Stimulated activated CD4-positive, alpha-beta T cell treated with anti-CD3 and anti-CD28 coated beads, Interleukin-1b, Interleukin-23, amount 100 ng/mL, for 4 hours (primary cell): ENCODE results near the gene RNF130.

Source experiments
- DNase-seq, 2 donors: peaks; one replicate each; pipeline ENCODE4 v3.0.0-alpha.2; 2020; ENCODE audit warnings: low read depth in 2 of 2

RNF130 gene, protein sequence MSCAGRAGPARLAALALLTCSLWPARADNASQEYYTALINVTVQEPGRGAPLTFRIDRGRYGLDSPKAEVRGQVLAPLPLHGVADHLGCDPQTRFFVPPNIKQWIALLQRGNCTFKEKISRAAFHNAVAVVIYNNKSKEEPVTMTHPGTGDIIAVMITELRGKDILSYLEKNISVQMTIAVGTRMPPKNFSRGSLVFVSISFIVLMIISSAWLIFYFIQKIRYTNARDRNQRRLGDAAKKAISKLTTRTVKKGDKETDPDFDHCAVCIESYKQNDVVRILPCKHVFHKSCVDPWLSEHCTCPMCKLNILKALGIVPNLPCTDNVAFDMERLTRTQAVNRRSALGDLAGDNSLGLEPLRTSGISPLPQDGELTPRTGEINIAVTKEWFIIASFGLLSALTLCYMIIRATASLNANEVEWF

DNA sequence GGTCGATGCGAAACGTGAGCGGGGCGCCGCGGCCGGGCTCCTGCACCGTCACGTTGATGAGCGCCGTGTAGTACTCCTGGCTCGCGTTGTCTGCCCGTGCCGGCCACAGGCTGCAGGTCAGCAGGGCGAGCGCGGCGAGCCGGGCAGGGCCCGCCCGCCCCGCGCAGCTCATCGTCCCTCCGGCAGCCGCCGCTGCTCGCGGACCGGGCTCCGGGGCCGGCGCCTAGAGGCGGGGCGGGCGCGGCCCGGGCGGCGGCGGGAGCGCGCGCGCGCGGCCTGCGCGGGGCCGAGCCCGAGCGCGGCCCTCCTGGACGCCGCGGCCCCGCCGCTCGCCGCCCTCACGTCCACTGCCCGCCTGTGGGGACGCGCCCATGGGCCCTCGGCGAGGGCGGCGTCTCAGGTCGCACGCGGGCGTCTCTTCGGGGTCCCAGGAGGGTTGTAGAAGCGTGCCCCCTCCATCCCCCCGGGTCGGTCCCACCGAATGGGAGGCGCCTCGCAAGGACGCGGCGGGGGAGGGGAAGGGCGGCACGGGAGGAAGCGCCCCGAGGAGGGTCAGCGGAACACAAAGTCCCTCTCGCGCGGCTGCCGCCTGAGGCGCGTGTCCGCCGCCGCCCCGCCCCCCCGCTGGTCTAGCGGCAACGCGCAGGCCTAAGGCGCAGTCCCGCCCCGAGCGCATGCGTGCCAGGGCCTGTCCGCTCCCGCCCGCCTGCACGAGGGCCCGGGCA, at the start of gene RNF130:
RNF130 (minus strand) TSS at position 229 of the 725 bp plus-strand sequence; CDS start at position 172, 57 bp downstream.
- peak; percentile 77 to 91 for DNase-seq

DNA sequence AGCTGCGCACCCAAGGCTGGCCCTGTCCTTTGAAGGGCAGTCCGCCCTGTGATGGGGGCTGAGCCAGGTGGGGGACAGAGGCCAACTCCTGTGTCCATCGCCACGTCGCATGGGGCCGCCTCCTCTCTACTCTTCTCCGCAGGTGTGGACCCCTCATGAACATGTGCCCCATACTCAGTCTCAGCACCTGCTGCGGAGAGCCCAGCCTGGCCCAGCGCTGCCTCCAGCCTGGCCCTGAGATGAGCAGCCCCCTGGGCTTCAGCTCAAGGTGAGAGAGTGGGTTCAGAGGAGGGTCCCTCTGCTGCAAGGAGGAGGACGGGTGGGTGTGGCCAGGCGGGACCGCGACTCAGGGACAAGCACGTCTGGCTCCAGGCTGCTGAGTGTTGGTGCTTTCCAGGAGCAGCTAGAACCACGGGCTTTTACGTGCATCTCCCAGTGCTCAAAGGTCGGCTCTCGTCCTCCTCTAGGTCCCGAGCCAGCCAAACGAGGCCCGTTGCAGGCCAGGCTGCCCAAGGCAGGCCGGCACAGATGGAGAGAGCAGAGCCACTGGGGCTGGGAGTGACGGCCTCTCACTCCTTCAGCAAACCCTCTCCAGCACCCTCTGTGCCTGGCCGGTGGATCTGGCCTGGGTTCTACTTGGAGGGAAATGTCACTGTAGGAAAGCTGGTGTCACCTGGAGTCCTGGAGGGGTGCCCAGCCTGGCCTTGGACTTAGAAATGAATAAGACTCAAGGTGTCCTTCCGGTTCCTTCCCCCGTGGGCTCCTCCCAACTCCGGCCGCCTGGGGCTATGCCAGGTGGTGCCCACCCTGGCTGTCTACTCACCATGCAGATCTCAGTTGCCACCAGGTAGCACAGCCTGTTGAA, 48.9 kb upstream of the RNF130 start:
- no peak for DNase-seq

DNA sequence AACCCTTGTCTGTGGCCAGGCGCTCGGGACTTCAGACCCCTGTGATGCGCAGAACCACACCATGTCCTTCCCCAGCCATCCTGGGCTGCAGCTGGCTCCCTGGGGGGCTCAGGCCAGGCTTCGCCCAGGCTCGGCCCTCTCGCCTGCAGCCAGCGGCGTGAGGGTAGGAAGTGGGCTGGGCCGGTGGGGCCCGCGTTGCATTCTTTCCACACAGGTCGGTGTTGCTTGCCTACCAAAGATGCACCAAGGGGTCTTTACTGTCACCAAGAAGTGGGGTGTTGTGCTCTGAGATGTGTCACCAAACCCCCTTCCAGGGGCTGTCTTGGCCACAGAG, 48.3 kb upstream of the RNF130 start:
- no peak for DNase-seq

DNA sequence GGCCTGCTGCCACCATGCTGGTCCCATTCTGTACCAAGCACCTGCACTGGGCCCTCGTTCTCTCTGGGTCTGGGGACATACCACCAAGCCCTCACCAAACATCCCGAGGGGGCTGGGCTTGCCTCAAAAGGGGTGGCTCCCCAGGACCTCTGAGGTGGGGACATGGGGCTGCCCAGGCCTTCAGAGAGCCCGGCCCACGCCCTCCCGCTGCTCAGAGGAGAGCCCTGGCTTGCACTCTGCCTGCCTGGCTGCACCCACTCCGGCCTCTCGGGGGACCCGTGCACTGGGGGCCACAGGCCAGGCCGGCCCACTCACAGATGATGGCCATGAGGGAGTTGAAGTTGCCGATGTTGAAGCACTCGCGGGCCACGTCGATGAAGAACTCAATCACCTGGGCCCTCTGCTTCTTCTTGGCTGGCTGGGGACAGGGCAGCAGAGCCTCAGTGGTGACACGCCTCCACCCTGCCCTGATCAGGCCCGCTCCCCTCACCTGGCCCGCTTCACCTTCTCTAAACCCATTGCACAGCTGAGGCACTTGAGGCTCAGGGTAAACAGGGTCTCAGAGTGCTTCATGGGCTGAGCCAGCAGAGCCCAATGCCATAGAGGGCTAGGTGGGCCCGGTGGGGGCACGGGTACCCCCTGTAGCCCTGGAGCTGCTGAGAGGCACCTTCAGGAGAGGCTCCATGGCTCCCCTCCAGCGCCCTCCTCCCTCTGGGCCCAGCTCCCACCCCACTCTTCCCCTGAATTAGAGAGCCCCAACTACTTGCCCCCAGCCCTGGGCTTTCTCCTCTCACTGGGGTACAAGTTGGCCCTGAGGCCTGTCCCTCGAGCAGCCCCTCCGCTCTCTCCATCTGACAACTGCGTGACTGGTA, 47.7 kb upstream of the RNF130 start:
- DNase-seq = no peak

DNA sequence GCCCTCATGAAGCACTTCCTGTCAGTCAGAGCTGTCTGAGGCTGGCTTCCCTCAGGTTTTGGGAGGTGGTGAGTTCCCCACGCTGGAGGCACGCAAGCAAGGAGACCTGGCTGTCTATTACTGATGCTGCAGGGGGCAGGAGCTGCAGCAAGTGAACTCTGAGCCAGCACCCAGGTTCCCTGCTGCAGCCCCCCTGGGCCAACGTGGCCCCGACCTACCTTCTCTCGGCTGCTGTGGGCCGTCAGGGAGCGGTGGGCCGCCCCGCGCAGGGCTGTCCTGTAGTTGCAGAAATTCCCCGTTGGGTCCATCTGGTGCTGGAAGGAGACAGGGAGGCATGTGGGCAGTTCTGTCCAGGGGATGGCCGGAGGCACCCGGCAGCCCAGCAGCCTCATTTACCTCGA, 46.8 kb upstream of the RNF130 start:
- DNase-seq = no peak

DNA sequence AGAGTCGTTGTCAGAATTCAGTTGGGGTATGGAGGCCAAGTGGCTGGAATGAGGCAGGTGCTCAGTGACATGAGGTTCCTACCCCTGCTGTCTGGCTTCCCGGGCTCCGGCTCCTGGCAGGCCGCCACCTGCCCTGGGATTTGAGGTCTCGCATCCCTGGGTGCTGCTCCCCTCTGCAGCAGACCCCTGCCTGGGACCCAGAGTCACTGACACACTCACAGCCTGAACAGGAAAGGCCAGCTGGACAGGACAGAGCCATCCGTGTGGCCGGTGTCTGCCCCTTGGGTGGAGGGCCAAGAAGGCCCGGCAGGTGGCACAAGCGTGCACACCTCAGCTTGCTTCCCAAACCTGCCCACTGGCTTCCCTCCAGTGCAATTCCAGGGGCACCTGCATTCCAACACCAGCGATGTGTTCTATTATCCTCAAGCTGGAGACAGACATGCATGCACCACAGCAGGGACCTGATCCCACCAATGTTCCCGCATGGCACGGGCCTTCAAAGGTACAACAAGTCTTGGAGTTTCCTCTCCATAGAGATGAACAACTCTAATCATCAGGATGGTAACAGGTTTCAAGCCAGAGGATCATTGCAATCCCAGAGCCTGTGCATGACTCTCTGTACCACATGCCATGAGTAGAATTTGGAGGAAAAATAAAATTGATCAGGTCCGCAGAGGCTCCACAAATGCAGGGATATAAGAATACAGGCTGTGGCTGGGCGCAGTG, 45.6 kb upstream of the RNF130 start:
- no peak for DNase-seq

DNA sequence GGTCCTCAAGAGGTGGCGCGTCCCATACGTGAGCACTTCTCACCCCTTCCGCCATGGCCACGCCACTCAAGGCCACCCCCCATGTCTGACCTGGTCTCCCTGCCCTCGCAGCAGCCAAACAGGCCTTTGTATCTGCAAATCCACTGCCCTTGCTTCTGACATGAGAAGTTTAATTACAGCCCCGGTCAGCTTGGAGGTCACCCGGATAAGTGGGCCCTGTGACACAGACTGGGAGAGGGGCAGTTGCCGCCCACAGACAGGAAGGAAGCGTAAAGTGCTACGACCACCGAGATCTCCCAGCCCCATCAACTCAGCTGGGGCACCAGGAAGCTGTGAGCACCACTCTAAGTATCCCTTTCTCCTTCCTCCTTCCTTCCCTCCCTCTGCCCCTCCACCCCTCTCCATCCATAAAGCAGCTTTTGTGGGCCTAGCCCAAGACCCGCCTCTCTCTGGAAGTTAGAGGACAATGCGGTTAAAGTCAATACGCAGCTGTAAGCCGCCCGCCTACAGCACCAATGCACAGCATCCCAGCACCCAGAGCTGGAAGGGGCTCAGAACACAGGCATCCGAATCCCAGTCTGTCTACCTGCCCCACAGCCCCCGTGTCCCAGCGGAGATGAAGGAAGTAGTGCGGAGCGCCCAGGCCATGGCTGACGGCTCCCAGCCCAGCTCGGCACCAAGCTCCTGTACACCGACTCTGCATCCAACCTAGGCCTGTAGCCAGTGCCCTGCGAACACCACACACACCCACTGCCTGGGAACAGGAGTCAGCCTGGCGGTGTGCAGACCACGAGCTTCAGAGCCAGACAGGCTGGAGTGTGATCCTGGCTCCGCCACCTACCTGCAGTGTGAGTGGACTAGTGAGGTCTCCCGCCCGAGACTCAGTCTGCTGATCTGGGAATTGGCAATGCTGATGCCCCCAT, 44.8 kb upstream of the RNF130 start:
- no peak for DNase-seq

DNA sequence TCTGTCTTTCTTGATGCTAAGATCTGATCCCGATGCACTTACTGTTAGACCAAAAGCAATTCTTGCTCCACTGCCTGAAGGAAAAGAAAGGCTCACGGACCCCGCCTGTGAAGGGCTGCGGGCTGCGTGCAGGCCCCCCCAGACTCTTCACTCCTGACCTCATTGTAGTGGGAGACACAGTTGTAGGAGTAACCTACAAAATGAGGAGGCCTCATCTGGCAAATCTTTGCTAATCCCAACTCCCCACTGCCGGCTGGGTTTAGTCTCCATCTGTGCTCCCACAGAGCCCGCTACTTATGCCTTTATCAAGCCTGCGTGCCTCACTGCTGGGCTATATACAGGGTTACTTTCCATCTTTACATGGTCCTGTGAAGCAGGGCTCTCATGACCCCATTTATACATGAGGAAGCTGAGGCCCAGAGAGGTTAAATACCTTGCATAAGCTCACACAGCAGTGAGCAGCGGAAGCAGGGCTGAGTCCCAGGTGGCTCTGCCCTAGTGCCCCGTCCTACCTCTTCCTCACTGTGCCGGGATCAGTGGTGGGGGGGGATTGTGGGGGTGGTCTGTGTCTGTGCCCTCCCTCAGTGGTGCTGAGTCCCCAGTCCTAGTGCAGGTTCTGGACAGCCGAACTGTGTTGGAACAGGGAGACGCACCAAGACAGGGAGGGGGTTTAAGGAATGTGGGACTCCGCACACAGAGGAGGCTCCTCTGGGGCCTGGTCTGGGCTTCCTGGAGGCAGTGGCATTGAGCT, 43.9 kb upstream of the RNF130 start:
- DNase-seq = no peak

DNA sequence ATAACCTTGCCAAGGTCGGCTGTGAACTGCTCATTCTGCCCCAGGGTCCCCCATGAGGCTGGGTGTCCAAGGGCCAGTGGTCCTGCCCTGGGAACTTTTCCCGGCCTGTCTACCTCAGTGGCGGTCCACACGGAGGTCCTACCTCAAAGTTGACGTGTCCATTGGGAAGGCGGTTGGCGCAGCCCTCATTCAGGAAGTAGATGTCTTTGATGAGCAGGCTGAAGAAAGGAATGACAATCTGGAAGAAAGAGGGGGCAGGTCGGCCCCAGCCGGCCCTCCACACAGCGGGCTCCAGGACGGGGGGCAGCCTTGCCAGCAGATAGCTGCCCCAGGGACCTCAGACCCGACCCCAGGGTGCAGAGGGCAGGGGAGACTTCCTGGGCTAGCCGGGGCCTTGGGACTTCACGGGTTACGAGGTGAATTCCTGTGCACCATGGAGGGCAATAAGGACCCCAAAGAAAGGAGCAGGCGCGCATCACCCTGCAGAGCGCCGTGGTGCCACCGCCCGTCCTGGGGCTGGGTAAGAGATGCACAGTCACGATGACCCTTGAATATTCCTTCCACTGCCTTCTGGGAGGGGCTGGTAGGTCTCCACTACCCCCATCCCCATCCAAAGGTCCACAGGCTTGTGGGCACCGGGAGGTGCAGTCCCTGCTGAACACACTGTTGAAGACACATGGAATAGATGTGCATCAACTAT, 42.9 kb upstream of the RNF130 start:
- DNase-seq = no peak

DNA sequence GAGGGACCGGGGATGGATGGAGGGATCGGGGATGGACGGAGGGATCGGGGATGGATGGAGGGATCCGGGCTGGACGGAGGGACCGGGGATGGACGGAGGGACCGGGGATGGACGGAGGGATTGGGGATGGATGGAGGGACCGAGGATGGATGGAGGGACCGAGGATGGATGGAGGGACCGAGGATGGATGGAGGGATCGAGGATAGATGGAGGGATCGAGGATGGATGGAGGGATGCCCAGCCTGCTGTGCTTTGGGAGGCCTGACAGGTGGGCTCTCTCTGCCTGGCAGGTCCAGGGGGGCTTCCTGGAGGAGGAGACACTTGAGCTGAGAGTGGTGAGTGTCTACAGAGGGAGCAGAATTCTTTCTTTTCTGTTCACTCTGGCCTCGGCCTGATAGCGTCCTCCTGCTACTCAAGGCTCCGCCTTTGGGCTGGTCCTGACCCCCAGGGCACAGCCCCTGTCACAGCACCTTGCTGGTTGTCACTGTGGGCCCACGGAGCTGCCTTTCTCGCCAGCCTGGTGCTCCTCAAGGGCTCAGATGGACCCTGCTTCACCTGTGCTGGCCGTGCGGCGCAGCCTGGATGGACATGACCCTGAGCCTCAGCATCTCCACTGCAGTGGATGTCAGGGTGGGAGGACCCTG, 42.2 kb upstream of the RNF130 start:
- DNase-seq = no peak

DNA sequence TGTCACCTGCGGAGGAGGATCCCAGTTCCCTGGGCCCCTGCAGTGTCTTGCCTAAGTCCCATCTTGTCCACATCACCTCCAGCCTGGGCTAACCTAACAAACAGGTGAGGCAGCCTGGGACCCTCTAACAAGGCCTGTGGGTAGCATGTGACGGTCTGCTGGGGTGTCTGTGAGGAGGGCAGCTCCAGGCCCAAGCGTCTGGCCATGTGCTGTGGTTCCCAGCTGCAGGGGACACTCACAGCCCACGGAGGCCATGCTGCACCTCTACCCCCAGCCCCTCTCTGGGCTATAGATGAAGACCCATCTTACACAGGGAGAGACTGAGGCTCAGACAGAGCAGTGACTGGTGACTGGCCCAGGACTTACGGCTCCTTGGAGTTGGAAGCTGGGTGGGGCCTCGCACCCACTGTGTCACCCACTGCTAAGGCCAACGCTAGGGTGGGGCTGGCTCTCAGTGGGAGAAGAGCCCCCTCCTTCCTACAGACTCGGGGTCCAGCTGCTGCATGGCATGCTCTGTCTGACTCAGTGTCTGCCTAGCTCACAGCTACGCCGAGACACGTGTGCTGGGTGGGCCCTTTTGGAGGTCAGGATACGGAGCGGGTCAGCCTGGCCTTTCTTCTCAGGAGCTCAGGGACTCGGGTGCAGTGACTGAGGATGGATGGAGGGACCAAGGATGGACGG, 40.8 kb upstream of the RNF130 start:
- no peak for DNase-seq

DNA sequence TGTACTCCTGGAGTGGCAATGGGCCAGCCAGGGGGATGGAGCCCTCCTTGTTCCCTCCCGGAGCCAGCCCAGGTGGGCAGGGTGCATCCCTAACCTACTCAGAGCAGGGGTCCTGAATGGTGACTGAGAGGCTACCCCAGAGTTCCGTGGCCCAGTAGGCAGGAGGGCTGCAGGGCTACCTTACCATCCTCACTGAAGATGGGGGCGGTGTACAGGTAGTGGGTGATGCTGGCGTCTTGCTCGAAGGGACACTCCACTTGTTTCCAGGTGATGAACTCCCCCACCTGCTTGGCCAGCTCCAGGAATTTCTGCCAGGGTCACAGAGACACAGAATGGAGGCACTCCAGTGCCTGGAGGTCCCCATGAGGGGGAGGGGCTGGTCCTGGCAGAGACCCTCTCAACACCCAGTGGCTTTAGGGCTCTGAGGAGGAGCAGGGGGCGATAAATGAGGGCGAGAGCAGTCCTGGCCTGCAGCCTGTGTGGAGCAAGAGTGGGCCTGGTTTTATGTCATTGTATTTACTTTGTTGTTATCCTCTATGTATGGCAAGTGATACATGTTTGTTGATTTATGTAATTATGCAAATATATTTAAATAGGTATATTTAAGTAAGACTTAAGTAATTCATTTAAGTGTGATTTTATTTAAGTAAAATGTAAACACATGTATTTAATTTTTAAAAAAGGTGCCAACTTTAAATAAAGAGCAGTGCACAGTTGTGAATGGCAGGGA, 39.9 kb upstream of the RNF130 start:
- no peak for DNase-seq

DNA sequence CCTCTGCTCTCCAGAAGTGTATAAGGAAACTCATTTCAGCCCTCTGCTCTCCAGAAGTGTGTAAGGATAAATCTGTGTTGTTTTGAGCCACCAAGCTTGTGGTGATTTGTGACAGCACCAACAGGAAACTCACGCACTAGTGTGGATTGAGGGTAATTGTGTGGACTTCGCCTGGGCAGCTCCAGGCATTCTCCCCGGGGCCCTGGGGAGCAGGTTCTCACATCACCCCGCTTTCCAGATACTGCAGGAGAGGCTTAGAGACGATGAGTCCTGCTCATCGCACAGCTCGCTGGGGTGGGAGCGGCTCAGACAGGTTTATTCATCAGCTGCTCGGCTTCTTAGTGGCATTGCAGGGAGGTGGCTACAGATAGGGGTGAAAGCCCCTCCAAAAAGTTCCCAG, 38.4 kb upstream of the RNF130 start:
- no peak for DNase-seq

DNA sequence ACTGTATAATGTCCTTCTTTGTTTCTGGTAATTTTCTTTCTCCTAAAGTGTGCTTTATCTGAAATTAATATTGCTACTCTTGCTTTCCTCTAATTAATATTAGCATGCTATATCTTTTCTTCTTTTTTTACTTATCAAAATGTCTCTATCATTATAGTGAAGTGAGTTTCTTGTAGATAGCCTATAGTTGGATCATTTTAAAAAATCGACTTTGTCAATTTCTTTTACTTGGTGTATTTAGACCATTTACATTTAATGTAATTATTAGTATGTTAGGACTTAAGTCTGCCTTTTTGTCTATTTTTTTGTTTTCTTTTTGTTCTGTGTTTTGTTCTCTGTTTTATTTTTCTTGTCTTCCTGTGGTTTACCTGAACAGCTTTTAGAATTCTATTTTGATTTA, 35.4 kb upstream of the RNF130 start:
- no peak for DNase-seq

DNA sequence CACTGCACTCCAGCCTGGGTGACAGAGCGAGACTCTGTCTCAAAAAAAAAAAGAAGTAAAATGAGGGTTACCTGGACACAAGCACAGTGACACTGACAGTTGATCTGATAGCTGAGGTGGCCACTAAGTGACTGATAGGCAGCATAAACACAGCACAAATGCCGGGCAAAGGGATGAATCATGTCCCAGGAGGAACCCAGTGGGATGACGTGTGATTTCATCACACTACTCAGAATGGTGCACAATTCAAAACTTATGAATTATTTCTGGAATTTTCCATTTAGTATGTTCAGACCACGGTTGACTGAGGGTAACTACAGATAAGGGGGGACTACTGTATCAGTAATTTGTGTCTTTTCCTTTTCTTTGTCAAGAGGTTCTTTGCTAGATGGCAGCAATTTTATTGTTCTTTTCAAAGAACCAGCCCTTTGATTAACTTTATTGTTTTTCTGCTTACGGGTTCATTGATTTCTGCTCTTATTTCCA, 34.3 kb upstream of the RNF130 start:
- no peak for DNase-seq

DNA sequence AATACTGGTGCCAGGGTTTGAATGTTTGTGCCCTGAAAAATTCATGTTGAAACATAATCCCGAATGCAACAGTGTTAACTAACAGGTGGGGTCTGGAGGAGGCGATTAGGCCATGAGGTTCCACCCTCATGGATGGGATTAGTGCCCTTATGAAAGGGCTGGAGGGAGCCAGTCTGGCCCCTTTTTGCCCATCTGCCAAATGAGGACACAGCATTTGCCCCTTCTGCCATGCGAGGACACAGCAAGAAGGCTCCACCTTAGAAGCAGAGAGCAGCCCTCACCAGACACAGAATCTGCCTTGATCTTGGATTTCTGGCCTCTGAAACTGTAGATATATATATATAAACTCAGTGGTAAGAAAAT, 32.6 kb upstream of the RNF130 start:
- DNase-seq = no peak
